Stimulated activated CD8-positive, alpha-beta memory T cell treated with anti-CD3 and anti-CD28 coated beads, Interleukin-15, amount 100 ng/mL, for 1 hour (primary cell): Measurements from ENCODE around the gene TEKT2.

Source experiments
- DNase-seq: peaks from one replicate; pipeline ENCODE4 v3.0.0-alpha.2; 2020; ENCODE audit warnings: low read depth

The TEKT2 gene

DNA sequence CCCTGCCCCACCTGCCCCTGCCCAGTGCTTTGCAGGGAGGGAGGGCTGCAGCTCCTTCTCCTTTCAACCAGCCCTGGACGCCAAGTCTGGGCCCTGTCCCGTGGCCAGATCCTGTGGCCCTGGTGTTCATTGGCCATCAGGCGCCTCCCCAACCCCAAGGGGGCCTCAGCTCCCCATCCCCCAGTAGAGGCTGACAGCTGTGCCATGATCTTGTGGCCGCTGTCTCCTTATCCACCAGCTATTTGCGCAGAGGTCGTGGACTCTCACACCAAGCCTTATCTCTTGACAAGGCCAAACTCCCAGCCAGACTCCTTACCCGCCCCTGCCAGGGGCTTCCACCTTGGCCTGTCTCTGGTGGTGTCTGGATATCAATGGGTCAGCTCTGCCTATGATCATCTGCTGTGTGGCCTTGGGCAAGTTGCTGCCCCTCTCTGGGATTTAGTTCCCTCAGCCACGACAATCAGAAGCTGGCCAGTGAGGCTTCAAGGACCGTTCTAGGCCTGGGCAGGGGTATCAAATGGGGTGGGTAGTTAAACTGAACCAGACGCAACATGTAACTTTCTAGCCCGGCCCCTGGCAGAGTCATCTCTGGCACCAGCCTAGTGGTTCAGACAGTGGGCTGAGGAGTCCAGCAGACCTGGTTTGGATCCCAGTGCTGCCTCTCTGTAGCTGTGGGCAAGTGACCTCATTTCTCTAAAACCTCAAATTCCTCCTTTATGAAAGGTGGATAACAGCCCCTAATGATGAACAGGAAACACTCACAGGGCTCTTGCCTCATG, 44.4 kb downstream of the TEKT2 start:
- DNase-seq, result no peak

- DNase-seq, result no peak
Measured at GRCh38 chr1:36128905-36129206, 45.0 kb downstream of the TEKT2 start.

DNA sequence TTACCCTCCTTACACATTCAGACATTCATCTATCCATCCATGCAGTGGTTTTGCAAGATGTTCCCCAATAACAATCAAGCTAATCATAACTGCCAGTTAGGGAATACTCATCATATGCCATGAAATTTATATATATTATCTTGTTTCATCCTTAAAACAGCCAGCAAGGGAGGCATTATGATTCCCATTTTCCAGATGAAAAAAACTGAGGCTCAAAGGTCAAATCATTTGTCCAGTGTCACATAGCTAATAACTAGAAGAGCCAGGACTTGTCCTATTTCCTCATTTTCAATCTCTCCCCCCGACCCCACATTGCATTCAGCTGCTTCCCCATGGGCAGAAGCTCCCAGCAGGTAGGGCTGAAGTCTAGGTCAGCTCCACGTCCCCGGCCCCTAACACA, 48.1 kb downstream of the TEKT2 start:
- no peak for DNase-seq

GRCh38 chr1:36133484-36133883, 49.6 kb downstream of the TEKT2 start:
- DNase-seq, result no peak

- DNase-seq, result no peak
Measured at GRCh38 chr1:36134031-36134430, 50.1 kb downstream of the TEKT2 start.

DNA sequence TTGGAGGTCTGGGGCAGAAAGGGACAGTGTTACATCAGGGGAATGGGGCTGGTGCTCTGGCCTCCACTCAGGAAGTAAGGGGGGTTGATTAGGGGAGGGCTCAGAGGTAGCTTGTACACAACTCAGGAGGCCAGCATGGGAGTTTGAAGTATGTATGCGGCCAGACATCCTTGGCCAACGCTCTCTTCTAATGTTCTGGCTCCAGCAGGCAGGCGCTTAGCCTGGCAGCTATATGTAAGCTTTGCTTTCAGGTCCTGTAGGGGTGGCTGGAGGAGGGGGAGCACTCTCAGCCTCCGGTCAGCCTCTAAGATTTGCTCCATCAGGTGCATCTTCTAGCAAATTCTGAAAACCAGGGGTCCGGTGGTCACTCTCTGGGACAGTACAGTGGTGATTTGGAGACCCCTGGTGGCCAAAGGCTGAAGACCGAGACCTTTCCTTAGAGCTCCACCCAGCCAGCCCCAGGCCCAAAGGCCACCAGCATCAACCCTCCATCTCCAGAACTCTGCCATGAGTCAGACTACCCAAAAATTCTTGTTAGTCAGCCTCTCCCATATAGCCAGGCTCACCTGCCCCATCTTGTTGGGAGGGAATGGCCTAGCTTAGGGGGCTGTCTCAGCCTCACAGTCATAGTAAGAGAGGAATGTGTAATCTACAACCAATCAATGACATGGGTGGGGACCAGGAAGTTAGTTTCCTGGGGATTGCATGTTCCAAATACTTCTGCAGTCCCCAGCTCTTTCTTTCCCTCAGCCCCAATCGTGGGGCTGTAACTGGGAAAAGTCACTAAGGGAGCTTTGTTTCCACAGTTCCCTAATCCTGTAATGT, 50.8 kb downstream of the TEKT2 start:
- DNase-seq, result no peak

DNA sequence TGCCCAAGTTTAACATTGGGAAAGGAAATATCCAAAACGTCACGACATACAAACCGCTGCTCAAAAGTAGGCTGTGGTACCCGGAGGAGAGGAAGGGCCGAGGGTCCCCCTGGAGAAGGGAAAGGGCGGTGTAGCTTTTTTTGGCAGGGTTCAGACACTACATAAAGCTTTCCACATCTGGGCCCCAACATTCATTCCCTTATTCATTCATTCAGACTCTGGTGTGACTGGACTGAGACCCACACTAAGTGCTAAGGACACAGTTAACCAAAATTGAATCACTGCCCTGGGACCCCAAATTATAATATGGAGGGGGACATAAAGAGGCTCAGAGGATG, 51.4 kb downstream of the TEKT2 start:
- DNase-seq, result no peak

DNA sequence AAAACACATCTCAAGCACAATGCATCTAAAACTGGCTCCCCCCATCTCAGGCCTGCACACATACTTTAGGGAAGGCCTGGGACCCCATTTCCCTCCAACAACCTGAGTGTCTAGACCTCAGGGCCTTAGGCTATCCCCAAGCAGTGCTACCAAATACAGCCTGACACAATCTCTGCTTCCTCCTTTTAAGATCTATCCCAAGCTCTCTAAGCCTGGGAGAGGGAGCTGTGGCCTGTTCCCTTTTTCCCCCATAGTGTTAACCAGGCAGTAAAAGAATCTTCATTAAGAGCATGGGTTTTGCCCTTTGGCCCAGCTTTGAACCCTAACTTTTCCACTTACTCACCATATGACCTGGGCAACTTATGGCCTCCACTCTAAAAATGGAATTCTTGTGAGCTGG, 51.9 kb downstream of the TEKT2 start:
- no peak for DNase-seq

GRCh38 chr1:36136535-36136934, 52.6 kb downstream of the TEKT2 start:
- DNase-seq, result no peak

DNA sequence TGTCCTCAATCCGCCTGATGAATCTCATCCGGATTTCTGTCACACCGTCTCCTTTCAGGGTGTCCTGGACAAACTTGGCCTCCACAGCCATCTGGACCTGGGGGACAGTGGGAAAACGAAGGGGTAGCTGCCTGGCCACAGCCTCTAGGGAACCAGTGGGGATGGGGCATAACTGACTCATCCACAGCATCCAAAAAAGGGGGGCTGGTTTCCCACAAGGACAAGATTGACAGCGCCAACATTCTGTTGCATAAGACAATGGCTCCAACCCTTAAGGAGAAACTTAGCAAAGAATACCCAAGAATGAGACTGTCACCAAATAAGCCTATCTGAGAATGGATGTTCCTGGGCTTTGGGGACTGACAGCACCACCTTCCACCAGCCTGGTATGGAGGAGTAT, 53.3 kb downstream of the TEKT2 start:
- DNase-seq, result no peak

GRCh38 chr1:36137776-36138175, 53.9 kb downstream of the TEKT2 start:
- DNase-seq, result no peak
